Measurements from ENCODE around the gene ARHGEF12.

GRCh38 chr11:120432056-120433018 is 96.1 kb downstream of the ARHGEF12 start:
- TF ChIP-seq POLR2A (IDR thresholded peaks at IDR 0.05): no peak
- TF ChIP-seq CTCF (IDR thresholded peaks at IDR 0.05): no peak
